NB4 (cell line): ENCODE results near the gene GPR176.

Source experiments
- MYC ChIP-seq: IDR thresholded peaks from 2 replicates; pipeline ENCODE4 v1.6.1; 2011; ENCODE audit warnings: low read depth, low read length
- POLR2A ChIP-seq: IDR thresholded peaks from 2 replicates; pipeline ENCODE4 v1.6.1; 2011; ENCODE audit warnings: mild to moderate bottlenecking; ENCODE audit not compliant: insufficient read length; ENCODE audit errors: extremely low read depth
- TF ChIP-seq, protein P1 (sequence below): IDR thresholded peaks from one replicate; pipeline ENCODE4 v1.5.1; 2012; ENCODE audit warnings: low read depth, low read length

DNA sequence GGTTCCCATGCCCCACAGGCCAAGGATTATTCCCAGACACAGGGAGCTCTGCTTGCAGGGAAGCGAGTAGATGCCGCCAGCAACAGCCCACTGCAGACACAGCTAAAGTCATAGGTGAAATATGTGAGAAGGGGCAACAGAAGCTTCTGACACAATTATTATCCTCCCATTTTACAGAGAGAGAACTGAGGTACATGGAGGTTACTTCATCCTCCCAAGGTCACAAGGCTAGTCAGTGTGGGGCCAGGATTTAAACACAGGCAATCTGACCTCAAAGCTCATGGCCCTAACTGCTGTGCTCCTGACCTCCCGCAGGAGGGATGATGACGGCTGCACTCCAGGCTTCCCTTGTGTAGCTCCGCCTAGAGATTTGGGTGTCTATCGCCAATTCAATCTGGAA lies 121.7 kb downstream of the GPR176 start:
- TF ChIP-seq, protein P1, sequence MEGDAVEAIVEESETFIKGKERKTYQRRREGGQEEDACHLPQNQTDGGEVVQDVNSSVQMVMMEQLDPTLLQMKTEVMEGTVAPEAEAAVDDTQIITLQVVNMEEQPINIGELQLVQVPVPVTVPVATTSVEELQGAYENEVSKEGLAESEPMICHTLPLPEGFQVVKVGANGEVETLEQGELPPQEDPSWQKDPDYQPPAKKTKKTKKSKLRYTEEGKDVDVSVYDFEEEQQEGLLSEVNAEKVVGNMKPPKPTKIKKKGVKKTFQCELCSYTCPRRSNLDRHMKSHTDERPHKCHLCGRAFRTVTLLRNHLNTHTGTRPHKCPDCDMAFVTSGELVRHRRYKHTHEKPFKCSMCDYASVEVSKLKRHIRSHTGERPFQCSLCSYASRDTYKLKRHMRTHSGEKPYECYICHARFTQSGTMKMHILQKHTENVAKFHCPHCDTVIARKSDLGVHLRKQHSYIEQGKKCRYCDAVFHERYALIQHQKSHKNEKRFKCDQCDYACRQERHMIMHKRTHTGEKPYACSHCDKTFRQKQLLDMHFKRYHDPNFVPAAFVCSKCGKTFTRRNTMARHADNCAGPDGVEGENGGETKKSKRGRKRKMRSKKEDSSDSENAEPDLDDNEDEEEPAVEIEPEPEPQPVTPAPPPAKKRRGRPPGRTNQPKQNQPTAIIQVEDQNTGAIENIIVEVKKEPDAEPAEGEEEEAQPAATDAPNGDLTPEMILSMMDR, result no peak
- TF ChIP-seq POLR2A (no peak), MYC (no peak)
